Muscle of back (tissue), 10 donors: ENCODE results near the gene PFKP. TPM values are rescaled to one million over a fixed set of nuclear protein-coding genes. Genes with fewer than 3 reads are reported as not detected.

Source experiments
- polyA plus RNA-seq, 10 donors: library from polyadenylated mRNA; unstranded; fragments of 120-200 nt; gene quantifications; one replicate each; pipeline ENCODE4 v1.2.1, GENCODE V29; 2013; ENCODE audit not compliant: insufficient read length in 10 of 10

PFKP gene
- polyA plus RNA-seq, 10 donors = 14.5 to 27.3 (median 18.8) TPM

Other genes with a start within 250 kb of the PFKP start
- 10 to 100 TPM; 51.6 to 75.5 (median 58.2) TPM for gene PITRM1, start 105.2 kb downstream of the PFKP start, polyA plus RNA-seq